Tongue (tissue), 2 donors: ENCODE results near the gene CTNND2. TPM values are rescaled to one million over a fixed set of nuclear protein-coding genes. Genes with fewer than 3 reads are reported as not detected.
"Not testable (repeated sequence)": the region's sequence is repeated elsewhere in the genome, so short reads cannot be mapped to it uniquely, and the experiment has no call there.

Source experiments
- DNase-seq: peaks from one replicate; pipeline ENCODE4 v3.0.0-alpha.2; 2015
- total RNA-seq: library from RNA; depleted of rRNA; stranded (reverse); fragments of >200 nt; gene quantifications from one replicate; pipeline ENCODE4 v1.2.3, GENCODE V29; 2014

Gene CTNND2
- total RNA-seq, 1 donor from 2014 or later: 2.4 TPM

GRCh38 chr5:11013793-11014192, 890.5 kb downstream of the CTNND2 start:
- DNase-seq: no peak

GRCh38 chr5:11012295-11012694, 892.0 kb downstream of the CTNND2 start:
- no peak for DNase-seq

- DNase-seq: no peak
Observed at GRCh38 chr5:11010429-11011210, 893.6 kb downstream of the CTNND2 start.

- no peak for DNase-seq
Observed at GRCh38 chr5:11009576-11009975, 894.7 kb downstream of the CTNND2 start.

GRCh38 chr5:11007269-11007870, 896.9 kb downstream of the CTNND2 start:
- no peak for DNase-seq

GRCh38 chr5:11004523-11004922, 899.7 kb downstream of the CTNND2 start:
- DNase-seq: not testable (repeated sequence)

GRCh38 chr5:11000515-11001353, 903.5 kb downstream of the CTNND2 start:
- no peak for DNase-seq

- no peak for DNase-seq
Observed at GRCh38 chr5:10999714-11000113, 904.5 kb downstream of the CTNND2 start.

GRCh38 chr5:10995891-10996290, 908.4 kb downstream of the CTNND2 start:
- no peak for DNase-seq

GRCh38 chr5:10994091-10994986, 909.9 kb downstream of the CTNND2 start:
- no peak for DNase-seq

GRCh38 chr5:10990634-10991033, 913.6 kb downstream of the CTNND2 start:
- no peak for DNase-seq

GRCh38 chr5:10989577-10990263, 914.5 kb downstream of the CTNND2 start:
- no peak for DNase-seq

- DNase-seq: no peak
Observed at GRCh38 chr5:10988622-10989021, 915.6 kb downstream of the CTNND2 start.

- peak; percentile 83 for DNase-seq
Observed at GRCh38 chr5:10987925-10988504, 916.2 kb downstream of the CTNND2 start.

- DNase-seq: no peak
Observed at GRCh38 chr5:10987276-10987924, 916.8 kb downstream of the CTNND2 start.

GRCh38 chr5:10985721-10986110, 918.5 kb downstream of the CTNND2 start:
- no peak for DNase-seq

- no peak for DNase-seq
Observed at GRCh38 chr5:10985091-10985720, 919.0 kb downstream of the CTNND2 start.

GRCh38 chr5:10984021-10984715, 920.1 kb downstream of the CTNND2 start:
- no peak for DNase-seq

GRCh38 chr5:10982626-10983025, 921.6 kb downstream of the CTNND2 start:
- DNase-seq: no peak
